K562 (cell line): ENCODE measurements around the gene CEP95. TPM values are rescaled to one million over a fixed set of nuclear protein-coding genes. Genes with fewer than 3 reads are reported as not detected.
A peak's percentile ranks its signal among the peaks of the same experiment; 100 is the strongest.

Source experiments
- BCLAF1 ChIP-seq, 2 experiments: fragments of 450-650 bp in 1 of 2; IDR thresholded peaks; 2 replicates each; pipeline ENCODE4 v1.6.1; 2011 to 2017; ENCODE audit warnings: low read depth in 2 of 2, antibody characterized with exemption in 1 of 2, borderline replicate concordance in 1 of 2, low read length in 1 of 2, mild to moderate bottlenecking in 1 of 2, mixed read lengths in 1 of 2; ENCODE audit not compliant: control insufficient read depth in 1 of 2
- BMI1 ChIP-seq: fragments of 150-350 bp; IDR thresholded peaks from 2 replicates; pipeline ENCODE4 v1.6.1; 2014; ENCODE audit warnings: low read length
- CSDE1 ChIP-seq, 2 experiments: fragments of 450-650 bp; IDR thresholded peaks; 2 replicates each; pipeline ENCODE4 v1.6.1; 2016; ENCODE audit warnings: mild to moderate bottlenecking in 1 of 2
- ETS2 ChIP-seq: IDR thresholded peaks from 2 replicates; pipeline ENCODE4 v1.6.1; 2016; ENCODE audit warnings: borderline replicate concordance, missing genetic modification characterization, mild to moderate bottlenecking, moderate library complexity, missing compliant biosample characterization; ENCODE audit not compliant: poor library complexity, severe bottlenecking
- FUS ChIP-seq: fragments of 200-400 bp; formaldehyde crosslinking; optimal IDR thresholded peaks from 2 replicates; pipeline ENCODE3; 2017; ENCODE audit warnings: low read depth, low read length
- GABPA ChIP-seq: fragments of 200-800 bp; sonication (Bioruptor generic); conservative IDR thresholded peaks from 2 replicates; pipeline ENCODE4 v1.6.1; 2016; ENCODE audit warnings: low read depth, missing genetic modification characterization, missing compliant biosample characterization
- HNRNPL ChIP-seq: fragments of 200-400 bp; formaldehyde crosslinking; IDR thresholded peaks from 2 replicates; pipeline ENCODE4 v1.6.1; 2017; ENCODE audit warnings: low read depth, mild to moderate bottlenecking, low read length
- MED1 ChIP-seq: sonication (generic); formaldehyde crosslinking; IDR thresholded peaks from 2 replicates; pipeline ENCODE4 v1.8.1; 2023; ENCODE audit warnings: missing genetic modification reagents, borderline replicate concordance
- PHF20 ChIP-seq: fragments of 450-650 bp; IDR thresholded peaks from 2 replicates; pipeline ENCODE4 v1.6.1; 2018; ENCODE audit not compliant: partially characterized antibody
- PHF8 ChIP-seq: fragments of 200-600 bp; sonication (generic); IDR thresholded peaks from 2 replicates; pipeline ENCODE4 v1.6.1; 2012; ENCODE audit warnings: mixed run types, mild to moderate bottlenecking, inconsistent platforms, low read length, moderate library complexity, borderline replicate concordance
- SNIP1 ChIP-seq: fragments of 450-650 bp; IDR thresholded peaks from 2 replicates; pipeline ENCODE4 v1.7.1; 2017; ENCODE audit warnings: low read depth, mild to moderate bottlenecking
- TFAP4 ChIP-seq: sonication (generic); formaldehyde crosslinking; IDR thresholded peaks from 2 replicates; pipeline ENCODE4 v1.8.0; 2022; ENCODE audit warnings: missing genetic modification reagents, mild to moderate bottlenecking, moderate library complexity, borderline replicate concordance
- ZBED1 ChIP-seq: IDR thresholded peaks from 2 replicates; pipeline ENCODE4 v1.6.1; 2014
- ZBTB49 ChIP-seq: sonication (generic); formaldehyde crosslinking; IDR thresholded peaks from 2 replicates; pipeline ENCODE4 v1.8.0; 2022; ENCODE audit warnings: missing genetic modification reagents, mild to moderate bottlenecking, borderline replicate concordance
- ZNF253 ChIP-seq: fragments of 250-450 bp; sonication (Bioruptor Pico); conservative IDR thresholded peaks from 2 replicates; pipeline ENCODE4 v1.6.1; 2021; ENCODE audit warnings: mild to moderate bottlenecking
- ZNF655 ChIP-seq: fragments of 250-450 bp; sonication (Bioruptor Pico); IDR thresholded peaks from 2 replicates; pipeline ENCODE4 v1.5.0; 2021
- polyA plus RNA-seq, 8 experiments: library from polyadenylated mRNA; depleted of rRNA in 4 of 8; stranded (reverse) in 5 of 8; unstranded in 3 of 8; fragments of >200 nt; fragmentation: Nextera tagmentation in 2 of 8; fragmentation: Illumina TruSeq in 1 of 8; extraction: Ambion mirVana in 2 of 8; extraction: Trizol in 1 of 8; gene quantifications; 2 replicates each; pipeline versions ENCODE4 v1.2.1 to v1.2.3, GENCODE V29; 2011 to 2014; ENCODE audit warnings: inconsistent platforms in 1 of 8, missing spikeins in 1 of 8
- total RNA-seq, 7 experiments: library from RNA; depleted of rRNA in 6 of 7; stranded (reverse); fragments of >200 nt in 6 of 7; fragmentation: Illumina TruSeq in 2 of 7; extraction: Trizol in 2 of 7; gene quantifications; 2 replicates each; pipeline versions ENCODE4 v1.2.1 to v1.2.3, GENCODE V29; 2011 to 2021; ENCODE audit warnings: low replicate concordance in 1 of 7
- TF ChIP-seq, protein P1 (sequence below): sonication (generic); formaldehyde crosslinking; IDR thresholded peaks from 2 replicates; pipeline ENCODE4 v1.8.1; 2023; ENCODE audit warnings: mild to moderate bottlenecking, missing genetic modification reagents

CEP95 gene
- total and polyA plus RNA-seq, 9 of the 15 experiments (the other 6 are each of a cell fraction or from before 2014, with no cell fraction given): 26.7 to 80.7 (median 56.9) TPM

DNA sequence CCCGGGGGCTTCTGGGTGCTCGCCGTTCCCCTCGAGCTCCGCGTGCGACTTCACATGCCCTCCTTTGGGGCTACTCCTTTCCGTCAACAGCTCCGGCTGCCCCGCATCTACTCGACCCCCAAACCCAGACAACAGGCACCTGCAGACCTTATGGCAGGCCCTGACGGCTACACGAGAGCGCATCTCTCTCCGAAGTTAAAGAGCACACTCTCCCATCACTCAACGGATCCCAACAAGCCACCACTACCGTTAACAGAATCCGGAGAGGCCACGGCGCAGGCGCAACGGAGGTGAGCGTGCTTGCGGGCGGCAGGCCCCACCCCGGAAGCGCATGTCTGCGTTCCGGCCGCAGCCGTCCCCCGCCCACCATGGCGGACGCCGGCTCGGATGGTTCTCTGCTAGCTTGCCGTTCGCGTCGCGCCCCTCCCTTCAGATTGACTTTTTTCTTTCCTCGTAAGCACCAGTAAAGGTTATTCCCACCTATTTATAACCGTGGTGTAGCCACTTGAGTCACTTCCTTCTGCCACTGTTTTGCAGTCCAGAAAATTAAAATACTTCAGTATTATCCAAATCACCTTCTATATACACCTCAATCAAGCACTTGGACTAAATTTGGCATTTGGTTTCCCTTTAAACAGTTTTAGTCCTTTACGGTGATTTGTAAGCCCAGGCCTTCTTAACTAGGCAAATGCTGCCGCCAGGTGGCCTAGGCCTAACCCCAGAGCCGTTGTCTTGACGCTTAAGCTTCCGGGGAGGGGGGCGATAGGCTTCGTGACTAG lies 9.8 kb upstream of the CEP95 start, which contains the start of gene POLG2 (continued):
- no peak for TF ChIP-seq MED1 (CRISPR knock-in tag)
- TF ChIP-seq ZBED1: 0 out of 2 replicates have a peak, but pooled peaks have one; percentile 24
- TF ChIP-seq ZNF655 (CRISPR knock-in tag): peak; percentile 70; the same call in 1 of the 2 replicates
- no peak for TF ChIP-seq BMI1
- peak; percentile 86 for TF ChIP-seq PHF8
- peak; percentile 14 for TF ChIP-seq PHF20
- no peak for TF ChIP-seq CSDE1 (IDR thresholded peaks at IDR 0.05)
- no peak for TF ChIP-seq ETS2 (tag)
- TF ChIP-seq, protein P1, sequence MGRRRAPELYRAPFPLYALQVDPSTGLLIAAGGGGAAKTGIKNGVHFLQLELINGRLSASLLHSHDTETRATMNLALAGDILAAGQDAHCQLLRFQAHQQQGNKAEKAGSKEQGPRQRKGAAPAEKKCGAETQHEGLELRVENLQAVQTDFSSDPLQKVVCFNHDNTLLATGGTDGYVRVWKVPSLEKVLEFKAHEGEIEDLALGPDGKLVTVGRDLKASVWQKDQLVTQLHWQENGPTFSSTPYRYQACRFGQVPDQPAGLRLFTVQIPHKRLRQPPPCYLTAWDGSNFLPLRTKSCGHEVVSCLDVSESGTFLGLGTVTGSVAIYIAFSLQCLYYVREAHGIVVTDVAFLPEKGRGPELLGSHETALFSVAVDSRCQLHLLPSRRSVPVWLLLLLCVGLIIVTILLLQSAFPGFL (CRISPR knock-in tag): no peak
- TF ChIP-seq ZBTB49 (CRISPR knock-in tag): 0 out of 2 replicates have a peak, but pooled peaks have one; percentile 5
- TF ChIP-seq HNRNPL: no peak
- TF ChIP-seq GABPA (tag): peak; percentile 93
- peak; percentile 17 to 45; a peak in 1 of 4 replicates for TF ChIP-seq BCLAF1 (IDR thresholded peaks at IDR 0.05; ENCODE audit: borderline replicate concordance in 1 of 2, control insufficient read depth in 1 of 2, low read depth in 2 of 2, low read length in 1 of 2)
- no peak for TF ChIP-seq FUS
- TF ChIP-seq TFAP4 (CRISPR knock-in tag): peak; percentile 73
- peak; percentile 76; the same call in 1 of the 2 replicates for TF ChIP-seq SNIP1
- peak; percentile 64; the same call in 1 of the 2 replicates for TF ChIP-seq ZNF253 (CRISPR knock-in tag)
